IPS DF 19.7 (cell line): Measurements from ENCODE around the gene TAB2.
"Not testable (repeated sequence)": the region's sequence is repeated elsewhere in the genome, so short reads cannot be mapped to it uniquely, and the experiment has no call there.

Experiments used
- DNase-seq: peaks from one replicate; pipeline ENCODE4 v3.0.0-alpha.2; 2013; ENCODE audit warnings: low read depth, low spot score

Gene TAB2

DNA sequence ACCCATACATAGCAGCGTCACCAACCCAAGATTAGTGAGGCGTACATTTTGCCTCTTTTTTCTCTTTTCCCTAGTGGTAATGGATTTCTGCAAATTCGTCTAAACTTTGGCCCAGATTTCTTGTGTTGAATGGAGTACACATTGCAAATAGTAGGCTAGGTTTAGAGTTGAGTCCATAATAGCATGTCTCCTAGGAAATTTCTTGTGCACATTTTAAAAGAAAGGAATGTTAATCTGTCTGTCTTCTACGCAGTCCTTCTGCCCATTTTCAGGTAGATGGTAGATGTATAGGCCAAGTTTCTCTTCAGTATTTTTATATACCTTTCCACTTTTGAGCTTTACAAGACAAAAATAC lies 15.7 kb downstream of the TAB2 start:
- no peak for DNase-seq

DNA sequence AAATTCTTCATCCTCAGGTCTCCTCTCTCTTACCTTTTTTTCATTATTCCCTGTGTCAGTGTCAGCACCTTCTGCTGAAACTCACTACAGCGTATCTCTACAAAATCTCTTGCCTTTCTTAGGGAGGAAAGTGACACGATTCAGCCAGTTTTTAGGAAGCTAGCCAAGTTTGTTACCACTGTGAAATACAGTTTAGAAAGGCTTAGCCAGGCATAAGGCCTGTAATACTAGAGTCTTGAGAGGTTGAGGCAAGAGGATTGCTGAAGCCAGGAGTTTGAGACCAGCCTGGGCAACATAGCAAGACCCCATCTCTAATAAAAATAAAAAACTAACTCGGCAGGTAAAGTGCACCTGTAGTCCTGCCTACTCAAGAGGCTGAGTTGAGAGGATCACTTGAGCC lies 16.7 kb downstream of the TAB2 start:
- DNase-seq: no peak

DNA sequence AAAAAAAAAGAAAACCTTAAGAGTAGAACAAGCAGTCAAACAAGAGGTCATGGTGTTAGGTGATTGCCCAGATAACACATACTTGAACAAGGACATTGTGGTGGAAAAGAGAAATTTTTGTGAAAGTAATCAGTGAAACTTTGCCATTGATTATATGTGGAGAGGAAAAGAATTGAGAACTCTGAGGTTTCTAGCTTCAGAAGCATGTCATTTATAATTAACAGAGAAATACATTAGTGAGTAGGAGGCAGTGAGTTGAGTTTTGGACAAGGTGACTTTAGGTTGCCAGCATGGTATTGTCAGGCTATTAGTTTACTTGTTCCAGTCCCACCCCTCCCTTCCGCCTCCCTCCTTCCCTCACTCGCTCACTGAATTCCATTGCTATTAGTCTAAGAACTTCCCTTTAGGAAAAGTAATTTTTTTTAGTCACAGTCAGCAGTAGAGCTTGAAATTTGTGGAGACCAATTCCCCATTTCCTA lies 17.2 kb downstream of the TAB2 start:
- DNase-seq: no peak

DNA sequence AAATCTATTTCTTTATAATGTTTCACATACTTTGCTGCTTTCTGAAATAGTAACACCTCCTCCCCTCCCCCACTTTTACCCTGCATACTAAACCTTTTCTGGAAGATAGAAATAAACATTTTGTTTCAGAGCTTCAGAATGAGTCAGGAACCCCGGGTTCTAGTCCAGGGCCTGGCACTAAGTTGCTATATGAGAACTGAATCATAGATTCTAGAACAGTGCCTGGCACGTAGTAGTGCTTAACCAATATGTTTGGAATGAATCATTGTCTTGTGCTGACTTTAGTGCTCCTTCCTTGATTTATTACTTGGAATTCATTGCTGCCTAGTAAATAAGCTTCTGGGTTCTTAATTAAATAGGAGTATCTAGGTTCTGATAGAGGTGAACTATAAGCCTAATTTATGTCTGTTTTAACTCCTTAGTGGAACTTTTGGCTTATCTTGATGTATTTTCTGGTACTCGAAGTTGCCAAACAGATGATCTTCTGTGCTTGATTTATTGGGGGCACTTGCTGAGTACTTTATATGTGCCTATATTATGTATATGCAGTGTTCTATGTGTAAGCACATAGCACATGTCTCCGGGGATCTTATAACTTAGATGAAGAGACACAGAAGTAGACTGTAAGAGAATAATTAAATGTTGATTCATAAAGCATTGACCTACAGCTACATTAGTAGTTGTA lies 18.6 kb downstream of the TAB2 start:
- no peak for DNase-seq

DNA sequence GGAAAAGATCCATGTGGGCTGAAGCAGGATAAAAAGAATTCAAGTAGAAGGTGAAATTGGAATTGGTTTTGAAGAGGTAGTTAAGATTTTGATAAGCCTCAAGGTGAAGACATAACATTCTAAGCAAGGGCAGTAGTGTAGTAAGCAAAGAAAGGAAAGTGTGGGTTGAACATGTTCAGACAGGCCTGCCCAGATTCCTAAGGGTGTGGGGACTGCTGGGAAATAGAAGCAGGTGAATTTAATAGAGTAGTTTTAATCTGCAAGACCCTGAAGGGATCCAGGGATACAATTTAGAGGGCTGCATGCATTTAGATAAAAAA lies 19.1 kb downstream of the TAB2 start:
- DNase-seq: no peak

DNA sequence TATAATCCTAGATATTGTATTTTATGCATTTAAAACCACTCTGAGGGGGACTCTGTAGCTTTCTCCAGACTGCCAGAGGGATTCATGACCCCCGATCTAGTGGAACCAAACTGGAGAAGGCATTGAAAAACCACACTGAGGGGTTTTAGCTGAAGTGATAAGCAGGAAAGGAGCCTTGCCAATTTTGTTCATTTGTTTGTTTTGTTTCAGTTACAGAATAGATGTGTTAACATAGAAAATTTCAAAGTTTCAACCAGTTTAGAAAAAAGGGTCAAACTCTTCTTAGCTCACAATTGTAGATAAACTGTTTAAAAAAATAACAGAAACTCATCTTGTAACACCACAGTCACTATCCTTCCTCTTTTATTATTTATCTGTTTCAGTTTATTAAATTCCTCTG lies 19.8 kb downstream of the TAB2 start:
- no peak for DNase-seq

DNA sequence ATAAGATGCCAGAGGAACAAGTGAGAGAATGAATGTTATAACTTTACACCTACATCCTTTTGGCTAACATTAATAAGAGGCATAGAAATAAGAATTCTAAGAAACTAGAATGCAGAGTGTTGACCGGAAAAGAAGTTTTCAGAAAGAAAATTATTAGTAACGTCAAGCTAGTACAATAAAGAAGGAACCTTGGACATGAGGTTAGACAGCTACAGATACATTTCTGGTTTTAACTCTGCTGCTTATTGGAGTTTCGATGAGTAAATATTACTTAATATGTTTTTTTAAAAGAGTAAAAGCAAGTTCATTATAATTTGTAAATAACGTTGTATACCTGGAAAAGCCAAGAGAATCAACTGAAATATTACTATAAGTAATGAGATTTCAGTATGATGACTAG lies 22.7 kb downstream of the TAB2 start:
- no peak for DNase-seq

DNA sequence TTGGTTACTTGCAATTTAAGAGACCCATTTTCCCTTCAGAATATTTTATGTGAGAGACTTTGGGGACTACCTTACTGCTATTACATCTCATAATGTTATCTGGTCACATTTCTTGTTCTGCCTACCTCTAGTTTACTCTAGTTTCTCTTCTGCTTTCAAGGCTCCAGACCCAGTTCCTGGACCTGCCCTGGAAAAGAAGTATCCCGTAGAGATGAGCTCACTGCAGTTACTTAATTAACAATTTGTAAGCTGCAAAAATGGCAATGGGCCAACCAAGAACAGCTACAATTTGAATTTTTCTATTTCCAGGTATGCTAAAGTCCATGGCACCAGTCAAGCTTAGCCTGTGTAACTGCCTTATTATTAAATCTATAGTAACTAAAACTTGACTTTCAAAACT lies 25.0 kb downstream of the TAB2 start:
- no peak for DNase-seq

DNA sequence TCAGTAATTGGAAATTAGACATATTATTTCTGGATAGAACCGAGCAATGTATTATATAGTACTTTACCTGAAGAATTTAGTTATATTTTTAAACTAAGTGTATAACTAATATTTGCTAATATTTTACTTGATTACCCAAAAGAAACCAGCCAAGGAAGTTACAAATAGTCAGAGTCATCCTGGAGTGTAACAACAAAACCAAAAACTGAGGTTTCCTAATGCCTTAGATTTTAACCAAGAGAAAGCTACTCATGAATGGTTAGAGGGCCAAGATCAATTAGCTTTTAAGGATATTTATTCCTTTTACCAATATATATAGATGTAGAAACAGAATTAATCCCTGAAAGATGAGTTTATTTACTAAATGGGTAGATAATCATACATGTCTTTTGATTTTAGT lies 26.0 kb downstream of the TAB2 start:
- DNase-seq: no peak

DNA sequence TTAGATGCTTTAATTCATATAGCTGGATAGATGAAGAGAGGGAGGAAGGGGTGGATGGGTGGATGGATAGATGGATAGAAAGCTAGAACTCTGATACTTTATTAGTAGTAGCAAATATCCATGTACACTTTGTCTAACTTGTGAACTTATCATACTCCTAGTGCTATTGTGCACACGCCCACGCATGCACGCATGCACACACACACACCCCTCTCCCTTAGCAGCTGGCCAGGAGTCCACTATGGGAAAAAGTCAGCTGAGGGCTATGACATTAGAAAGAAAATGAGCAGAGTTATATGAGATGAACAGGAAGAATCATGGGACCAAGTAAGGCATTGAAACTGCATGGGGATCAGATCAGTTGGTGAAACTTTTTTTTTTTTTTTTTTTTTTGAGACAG lies 28.6 kb downstream of the TAB2 start:
- DNase-seq: no peak

DNA sequence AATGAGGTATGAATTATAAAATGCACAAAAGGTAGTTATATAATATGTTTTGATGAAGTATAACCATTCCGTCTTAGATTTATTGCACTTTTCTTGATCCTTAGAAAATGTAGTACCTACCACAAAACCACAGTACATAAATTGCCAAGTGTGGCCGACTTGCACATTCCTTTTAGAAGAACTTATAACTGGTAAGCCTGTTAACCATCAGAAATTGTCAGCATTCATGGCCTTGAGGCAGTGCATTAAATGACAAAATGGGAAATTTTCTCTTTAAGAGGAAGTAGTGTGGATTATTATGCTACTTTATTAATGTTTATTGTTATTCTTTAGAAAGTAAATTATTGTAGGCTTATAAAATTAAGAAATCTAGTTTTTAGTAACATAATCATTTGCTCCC lies 29.6 kb downstream of the TAB2 start:
- no peak for DNase-seq

DNA sequence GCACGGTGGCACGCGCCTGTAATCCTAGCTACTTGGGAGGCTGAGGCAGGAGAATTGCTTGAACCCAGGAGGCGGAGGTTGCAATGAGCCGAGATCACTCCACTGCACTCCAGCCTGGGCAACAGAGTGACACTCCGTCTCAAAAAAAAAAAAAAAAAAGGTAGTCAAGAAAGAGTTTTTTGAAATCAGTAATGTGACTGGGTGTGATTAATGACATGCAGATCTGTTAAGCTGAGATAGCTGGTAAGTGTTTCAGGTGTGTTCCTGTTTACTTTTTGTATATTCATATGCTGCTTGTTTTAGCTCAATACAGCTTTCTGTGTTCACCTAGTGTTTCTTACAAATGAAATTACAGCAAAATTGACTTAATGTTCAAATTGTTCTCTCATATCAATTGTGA lies 31.8 kb downstream of the TAB2 start:
- DNase-seq: not testable (repeated sequence)

DNA sequence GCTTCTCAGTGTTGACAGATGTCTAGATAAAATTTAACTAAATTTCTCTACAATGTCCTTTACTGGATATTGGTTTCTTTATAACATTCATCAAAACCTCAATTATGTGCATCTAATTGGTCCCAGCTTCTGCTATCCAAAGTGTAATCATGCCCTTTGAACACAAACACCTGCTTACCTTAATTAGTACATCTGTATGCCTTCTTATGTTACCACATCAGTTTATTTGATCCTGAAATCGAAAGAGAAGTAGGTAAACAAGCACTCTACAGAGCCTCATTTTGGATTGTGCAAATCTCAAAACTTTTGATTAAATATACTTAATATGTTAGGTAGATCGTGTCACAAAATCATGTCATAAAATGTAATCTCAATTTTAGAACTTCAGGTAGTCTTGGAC lies 36.5 kb downstream of the TAB2 start:
- no peak for DNase-seq

DNA sequence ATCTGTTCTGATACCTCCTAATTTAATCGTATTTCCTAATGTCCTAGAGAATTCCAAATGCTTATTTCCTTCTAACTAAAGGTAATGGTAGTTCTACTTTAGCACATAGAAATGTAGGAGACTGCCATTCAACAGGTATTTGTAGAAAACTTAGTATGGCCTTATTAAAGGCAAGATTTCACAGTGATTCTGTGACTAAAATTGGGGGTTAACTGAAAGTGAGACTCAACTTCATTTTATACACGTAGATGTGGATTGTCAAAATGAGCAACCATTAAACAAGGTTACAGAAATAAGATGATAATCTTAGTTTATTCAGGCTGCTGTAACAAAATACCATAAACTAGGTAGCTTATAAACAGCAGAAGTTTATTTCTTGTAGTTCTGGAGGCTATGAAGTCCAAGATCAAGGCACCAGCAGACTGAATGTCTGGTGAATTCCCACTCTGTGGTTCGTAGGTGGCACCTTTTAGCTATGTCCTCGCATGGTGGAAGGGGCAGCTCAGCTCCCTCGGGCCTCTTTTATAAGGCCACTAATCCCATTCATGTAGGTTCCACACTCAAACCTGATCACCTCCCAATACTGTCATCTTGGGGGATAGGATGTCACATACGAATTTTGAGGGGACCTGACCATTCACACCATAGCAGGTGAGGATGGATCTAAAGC lies 38.7 kb downstream of the TAB2 start:
- DNase-seq: no peak

DNA sequence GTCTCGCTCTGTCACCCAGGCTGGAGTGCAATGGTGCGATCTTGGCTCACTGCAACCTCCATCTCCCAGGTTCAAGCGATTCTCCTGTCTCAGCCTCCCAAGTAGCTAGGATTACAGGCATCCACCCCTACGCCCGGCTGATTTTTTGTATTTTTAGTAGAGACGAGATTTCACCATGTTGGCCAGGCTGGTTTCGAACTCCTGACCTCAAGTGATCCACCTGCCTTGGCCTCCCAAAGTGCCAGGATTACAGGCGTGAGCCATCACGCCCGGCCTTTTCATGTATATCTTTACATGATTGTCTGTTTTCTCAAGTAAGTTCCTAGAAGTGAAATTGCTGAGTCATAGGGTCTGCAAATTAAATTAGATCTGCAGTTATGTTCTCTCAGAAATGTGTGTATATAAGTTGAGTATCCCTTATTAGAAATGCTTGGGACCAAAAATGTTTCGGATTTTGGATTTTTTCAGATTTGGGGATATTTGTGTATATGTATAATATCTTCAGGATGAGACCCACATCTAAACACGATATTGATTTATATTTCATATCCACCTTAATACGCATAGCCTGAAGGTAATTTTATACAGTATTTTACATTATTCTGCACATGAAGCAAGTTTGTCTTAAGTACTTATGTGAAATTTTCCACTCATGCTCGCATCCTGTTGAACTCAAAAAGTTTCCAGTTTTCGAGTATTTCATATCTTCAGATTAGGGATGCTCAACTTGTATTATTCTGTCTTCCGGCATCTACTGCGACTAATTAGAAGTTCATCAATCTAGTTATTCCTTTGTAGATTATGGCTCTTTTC lies 40.4 kb downstream of the TAB2 start:
- no peak for DNase-seq

DNA sequence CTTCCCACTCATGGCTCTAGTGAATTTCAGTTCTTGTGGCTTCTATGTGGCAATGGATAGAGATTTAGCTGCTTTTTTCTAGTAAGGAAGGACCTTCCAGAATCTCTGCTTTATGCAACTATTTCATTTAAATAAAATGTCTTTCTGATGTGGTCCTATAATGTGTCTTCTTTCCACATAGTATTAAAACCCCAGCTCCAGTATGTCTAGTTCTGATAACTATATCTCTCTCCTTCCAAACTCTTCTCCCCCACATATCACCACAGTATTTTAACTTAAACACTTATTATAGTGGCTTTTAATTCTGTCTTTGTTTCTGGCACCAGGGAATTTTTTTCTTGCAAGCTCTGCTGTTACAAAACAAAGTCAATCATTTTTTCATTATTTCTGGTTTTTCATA lies 41.9 kb downstream of the TAB2 start:
- DNase-seq: no peak

DNA sequence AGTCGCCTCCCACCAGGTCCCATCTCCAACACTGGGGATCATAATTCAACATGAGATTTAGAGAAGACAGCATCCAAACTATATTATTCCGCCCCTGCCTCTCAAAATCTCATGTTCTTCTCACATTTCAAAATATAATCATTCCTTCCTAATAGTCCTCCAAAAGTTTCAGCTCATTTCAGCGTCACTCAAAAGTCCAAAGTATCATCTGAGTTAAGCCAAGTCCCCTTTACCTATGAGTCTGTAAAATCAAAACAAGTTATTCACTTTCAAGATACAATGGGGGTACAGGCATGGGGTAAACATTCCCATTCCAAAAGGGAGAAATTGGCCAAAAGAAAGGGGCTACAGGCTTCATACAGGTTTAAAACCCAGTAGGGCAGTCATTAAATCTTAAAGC lies 43.0 kb downstream of the TAB2 start:
- no peak for DNase-seq

DNA sequence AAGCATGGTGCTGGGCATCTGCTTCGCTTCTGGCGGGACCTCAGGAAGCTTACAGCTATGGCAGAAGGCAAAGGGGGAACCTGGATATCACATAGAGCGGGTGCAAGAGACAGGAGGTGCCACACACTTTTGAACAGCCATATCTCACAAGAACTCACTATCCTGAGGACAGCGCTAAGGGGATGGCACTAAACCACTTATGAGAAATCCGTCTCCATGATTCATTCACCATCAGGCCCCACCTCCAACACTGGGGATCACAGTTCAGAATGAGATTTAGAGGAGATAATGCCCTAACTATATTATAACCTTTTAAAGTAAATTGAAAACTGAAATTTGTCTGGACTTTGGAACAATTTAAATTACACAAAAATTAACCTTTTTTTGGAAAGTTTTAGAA lies 44.8 kb downstream of the TAB2 start:
- DNase-seq: no peak

DNA sequence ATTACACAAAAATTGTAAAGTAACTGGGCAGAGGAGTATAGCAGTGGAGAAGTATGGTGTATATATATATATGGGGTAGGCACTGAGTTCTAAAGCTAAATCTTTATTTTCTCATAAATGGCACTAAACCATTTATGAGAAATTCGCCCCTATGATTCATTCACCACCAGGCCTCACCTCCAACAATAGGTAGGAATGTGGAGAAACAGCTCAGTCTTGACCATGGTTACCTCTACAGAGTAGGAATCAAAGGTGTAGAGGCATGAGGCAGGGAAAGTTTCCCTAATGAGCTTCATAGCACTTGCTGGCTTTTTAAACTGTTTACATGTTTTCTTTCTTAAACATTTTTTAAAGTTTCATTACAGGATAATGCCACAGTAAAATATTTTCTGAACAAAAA lies 45.6 kb downstream of the TAB2 start:
- no peak for DNase-seq

DNA sequence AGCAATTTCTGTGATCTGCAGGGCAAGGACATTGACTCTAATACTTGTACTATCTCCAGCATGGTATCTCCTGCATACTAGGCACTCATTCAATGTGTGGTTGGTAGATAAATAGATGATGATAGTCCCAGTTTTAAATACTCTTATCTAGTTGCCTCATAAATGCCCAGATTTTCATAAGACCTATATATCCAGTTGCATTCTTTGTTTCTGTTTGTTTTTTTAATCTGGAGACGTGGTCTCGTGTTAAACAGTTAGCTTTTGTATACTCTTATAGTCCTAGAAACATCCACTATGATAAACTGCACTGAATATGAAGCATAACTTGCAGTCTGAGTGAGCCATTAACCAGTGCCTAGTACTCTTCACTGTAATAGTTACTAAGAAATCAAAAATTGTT lies 47.0 kb downstream of the TAB2 start:
- no peak for DNase-seq

DNA sequence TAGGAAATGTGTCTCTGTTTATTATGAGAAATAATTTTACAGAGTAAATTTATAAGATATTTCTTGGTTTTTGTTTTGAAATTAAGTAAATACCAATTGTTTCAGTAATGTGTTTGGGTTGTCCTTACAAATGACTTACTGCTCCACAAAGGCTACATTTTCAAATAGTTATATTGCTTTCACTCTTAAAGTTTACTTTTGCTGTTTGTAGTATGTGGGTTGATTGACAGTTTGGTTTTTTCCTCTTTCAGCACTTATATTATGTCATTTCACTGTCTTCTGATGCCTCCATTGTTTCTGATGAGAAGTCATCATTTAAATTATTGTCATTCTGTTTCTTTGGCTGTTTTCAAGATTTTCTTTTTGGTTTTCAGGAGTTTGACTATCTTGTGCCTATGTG lies 47.7 kb downstream of the TAB2 start:
- DNase-seq: no peak

DNA sequence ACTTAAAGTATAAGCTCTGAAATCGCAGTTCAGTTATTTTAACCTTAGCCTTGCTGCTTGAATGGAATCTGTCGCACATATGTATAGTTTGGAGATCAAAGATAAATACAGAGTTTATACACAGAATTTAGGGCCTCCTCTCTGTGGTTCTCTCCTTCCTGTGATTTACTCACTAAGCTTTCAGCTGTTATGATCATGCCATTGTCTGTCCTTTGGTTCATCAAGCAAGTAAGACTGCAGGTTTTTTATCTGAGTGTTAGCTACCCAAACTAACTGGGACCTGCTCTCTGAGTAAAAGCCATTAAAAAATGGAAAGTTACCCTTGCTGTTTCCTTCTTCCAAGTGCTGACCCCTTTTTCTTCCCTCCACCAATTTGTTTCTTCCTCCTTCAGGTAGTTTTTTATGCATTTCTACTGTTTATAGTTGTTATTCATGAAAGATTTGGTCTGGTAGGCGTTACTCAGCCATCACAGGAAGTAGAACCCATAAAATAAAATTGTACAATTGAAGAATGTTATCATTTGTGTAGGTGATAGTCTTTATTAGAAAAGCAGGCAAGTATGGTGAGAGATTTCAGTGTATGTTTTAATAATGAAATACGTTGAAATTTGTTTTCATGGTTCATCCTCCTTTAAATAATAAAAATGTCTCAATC lies 48.9 kb downstream of the TAB2 start:
- no peak for DNase-seq

DNA sequence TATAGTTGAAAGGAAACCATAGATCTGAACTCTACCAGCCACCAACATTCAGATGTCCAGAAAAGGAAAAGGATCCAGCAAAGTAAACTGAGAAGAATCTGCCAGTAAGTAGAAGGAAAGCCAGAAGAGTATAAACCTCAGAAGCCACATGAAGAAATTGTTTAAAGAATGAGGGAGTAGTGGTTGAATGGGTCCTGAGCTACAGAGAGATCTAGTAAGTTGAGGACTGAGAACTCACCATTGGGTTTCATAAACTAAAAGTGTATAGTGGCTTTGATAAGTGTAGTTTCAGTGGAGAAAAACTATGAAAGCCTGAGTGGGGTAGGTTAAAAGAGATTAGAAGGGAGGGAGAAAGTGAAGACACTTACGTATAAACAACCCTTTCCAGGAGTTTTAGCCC lies 50.6 kb downstream of the TAB2 start:
- DNase-seq: no peak
